A673 (cell line): ENCODE results near the gene SMIM13.

ENCODE experiments used
- EZH2 ChIP-seq: fragments of 200-600 bp; sonication (generic); IDR thresholded peaks from 2 replicates; pipeline ENCODE4 v1.6.1; 2017; ENCODE audit warnings: borderline replicate concordance, low read depth, mild to moderate bottlenecking, mixed read lengths, antibody characterized with exemption, low read length; ENCODE audit not compliant: poor library complexity, severe bottlenecking
- TF ChIP-seq, protein P1 (sequence below): fragments of 300-800, 200-600 bp; sonication (generic); conservative IDR thresholded peaks from 2 replicates; pipeline ENCODE4 v1.5.1; 2017; ENCODE audit warnings: low read depth, mild to moderate bottlenecking, antibody characterized with exemption, low read length, moderate library complexity, mixed read lengths

DNA sequence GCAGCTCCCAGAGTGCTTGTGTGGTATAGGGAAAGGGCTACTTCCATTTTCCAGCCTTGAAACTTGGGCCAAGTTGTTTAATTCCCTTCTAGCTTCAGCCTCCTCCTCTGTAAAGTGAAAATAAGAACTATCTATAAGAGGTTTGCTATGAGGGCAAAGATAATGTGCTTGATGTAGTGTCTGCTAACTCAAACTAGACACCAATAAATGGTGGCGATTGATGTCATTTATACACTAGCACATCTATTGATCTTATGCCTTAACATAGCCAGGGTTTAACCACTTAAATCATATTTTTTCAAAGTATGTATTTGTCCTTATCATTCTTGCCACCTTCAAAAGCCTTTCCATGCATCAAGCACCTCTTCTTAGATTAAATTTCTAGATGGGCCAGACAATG lies 83.6 kb downstream of the SMIM13 start:
- TF ChIP-seq EZH2: no peak
- TF ChIP-seq, protein P1, sequence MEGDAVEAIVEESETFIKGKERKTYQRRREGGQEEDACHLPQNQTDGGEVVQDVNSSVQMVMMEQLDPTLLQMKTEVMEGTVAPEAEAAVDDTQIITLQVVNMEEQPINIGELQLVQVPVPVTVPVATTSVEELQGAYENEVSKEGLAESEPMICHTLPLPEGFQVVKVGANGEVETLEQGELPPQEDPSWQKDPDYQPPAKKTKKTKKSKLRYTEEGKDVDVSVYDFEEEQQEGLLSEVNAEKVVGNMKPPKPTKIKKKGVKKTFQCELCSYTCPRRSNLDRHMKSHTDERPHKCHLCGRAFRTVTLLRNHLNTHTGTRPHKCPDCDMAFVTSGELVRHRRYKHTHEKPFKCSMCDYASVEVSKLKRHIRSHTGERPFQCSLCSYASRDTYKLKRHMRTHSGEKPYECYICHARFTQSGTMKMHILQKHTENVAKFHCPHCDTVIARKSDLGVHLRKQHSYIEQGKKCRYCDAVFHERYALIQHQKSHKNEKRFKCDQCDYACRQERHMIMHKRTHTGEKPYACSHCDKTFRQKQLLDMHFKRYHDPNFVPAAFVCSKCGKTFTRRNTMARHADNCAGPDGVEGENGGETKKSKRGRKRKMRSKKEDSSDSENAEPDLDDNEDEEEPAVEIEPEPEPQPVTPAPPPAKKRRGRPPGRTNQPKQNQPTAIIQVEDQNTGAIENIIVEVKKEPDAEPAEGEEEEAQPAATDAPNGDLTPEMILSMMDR: no peak
